ENCODE data around the gene FAM221A. TPM values are rescaled to one million over a fixed set of nuclear protein-coding genes. Genes with fewer than 3 reads are reported as not detected.

The FAM221A gene
- total RNA-seq, 3 donors from 2014 or later, result 8.4 to 16.0 (median 13.4) TPM

DNA sequence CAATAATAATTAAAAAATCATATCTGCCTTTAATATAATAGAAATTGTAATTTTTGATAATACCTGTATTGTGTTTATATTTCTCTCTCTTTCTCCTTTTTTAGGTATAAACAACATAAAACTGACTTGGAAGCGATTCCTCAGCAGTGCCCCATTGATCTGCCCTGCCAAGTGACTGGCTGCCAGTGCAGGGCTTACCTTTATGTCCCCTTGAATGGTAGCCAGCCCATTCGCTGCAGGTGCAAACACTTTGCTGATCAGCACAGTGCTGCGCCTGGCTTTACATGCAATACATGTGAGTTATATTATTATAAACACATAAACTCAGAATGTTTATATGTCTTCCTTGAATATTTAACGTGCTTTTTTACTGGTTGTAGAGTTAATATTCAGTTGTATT, 9.2 kb downstream of the FAM221A start:
- Histone ChIP-seq H3K9me3 (no peaks in the 10 kb centered on the region), H3K4me3 (no peak overlapping the region), H3K36me3 (ENCODE audit: low read depth) (no peaks in the 10 kb centered on the region), H3K4me1 (ENCODE audit: low read depth) (peaks cover 6% of the 10 kb centered on the region)
- DNase-seq, result no peak
- no peak for ATAC-seq
- intact Hi-C loops (cut with DNase I, micrococcal nuclease), result no loop called here
- TF ChIP-seq, protein P1, sequence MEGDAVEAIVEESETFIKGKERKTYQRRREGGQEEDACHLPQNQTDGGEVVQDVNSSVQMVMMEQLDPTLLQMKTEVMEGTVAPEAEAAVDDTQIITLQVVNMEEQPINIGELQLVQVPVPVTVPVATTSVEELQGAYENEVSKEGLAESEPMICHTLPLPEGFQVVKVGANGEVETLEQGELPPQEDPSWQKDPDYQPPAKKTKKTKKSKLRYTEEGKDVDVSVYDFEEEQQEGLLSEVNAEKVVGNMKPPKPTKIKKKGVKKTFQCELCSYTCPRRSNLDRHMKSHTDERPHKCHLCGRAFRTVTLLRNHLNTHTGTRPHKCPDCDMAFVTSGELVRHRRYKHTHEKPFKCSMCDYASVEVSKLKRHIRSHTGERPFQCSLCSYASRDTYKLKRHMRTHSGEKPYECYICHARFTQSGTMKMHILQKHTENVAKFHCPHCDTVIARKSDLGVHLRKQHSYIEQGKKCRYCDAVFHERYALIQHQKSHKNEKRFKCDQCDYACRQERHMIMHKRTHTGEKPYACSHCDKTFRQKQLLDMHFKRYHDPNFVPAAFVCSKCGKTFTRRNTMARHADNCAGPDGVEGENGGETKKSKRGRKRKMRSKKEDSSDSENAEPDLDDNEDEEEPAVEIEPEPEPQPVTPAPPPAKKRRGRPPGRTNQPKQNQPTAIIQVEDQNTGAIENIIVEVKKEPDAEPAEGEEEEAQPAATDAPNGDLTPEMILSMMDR (IDR thresholded peaks at IDR 0.05), result no peak

DNA sequence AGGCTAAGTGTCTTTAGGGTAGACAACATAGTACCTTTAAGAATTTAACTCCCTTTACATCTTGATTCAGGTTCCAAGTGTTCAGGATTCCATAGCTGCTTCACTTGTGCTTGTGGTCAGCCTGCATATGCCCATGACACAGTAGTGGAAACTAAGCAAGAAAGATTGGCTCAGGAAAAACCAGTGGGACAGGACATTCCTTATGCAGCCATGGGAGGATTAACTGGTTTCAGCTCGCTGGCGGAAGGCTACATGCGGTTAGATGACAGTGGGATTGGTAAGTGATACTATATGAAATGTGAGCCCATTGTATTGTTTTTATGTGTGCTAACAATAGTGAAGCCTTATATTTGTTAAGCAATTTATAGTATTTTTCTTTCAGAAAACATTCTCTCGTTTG, 11.3 kb downstream of the FAM221A start:
- no peak overlapping the region for H3K4me3 ChIP-seq
- DNase-seq, result no peak
- intact Hi-C loops (cut with DNase I, micrococcal nuclease), result no loop called here
- no peak for ATAC-seq
- H3K4me1 ChIP-seq (ENCODE audit: low read depth), result no peaks in the 10 kb centered on the region
- H3K9me3 ChIP-seq, result no peaks in the 10 kb centered on the region
- TF ChIP-seq, protein P1 (IDR thresholded peaks at IDR 0.05), result no peak
- no peaks in the 10 kb centered on the region for H3K36me3 ChIP-seq (ENCODE audit: low read depth)

DNA sequence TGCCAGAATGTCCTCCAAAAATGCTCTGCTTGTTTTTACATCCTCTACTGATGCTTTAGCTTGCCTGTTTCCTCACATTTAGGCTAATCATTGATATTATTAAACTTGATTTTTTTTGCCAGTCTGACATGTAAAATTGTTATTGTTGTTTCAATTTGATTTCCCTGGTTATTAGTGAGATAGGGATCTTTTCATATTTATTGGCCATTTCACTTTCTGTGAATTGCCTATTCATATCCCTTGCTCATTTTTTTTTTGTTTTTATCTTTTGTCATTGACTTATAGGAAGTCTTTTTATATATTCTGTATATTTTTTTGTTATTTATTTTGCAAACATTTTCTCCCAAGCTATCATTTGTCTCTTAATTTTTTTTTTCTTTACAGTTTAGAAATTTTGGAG, 13.2 kb downstream of the FAM221A start:
- intact Hi-C loops (cut with DNase I, micrococcal nuclease), result no loop called here
- Histone ChIP-seq H3K4me1 (ENCODE audit: low read depth) (no peaks in the 10 kb centered on the region), H3K4me3 (no peak overlapping the region), H3K36me3 (ENCODE audit: low read depth) (no peaks in the 10 kb centered on the region), H3K9me3 (no peaks in the 10 kb centered on the region)
- TF ChIP-seq, protein P1 (IDR thresholded peaks at IDR 0.05), result no peak
- ATAC-seq (no peak), DNase-seq (no peak)

DNA sequence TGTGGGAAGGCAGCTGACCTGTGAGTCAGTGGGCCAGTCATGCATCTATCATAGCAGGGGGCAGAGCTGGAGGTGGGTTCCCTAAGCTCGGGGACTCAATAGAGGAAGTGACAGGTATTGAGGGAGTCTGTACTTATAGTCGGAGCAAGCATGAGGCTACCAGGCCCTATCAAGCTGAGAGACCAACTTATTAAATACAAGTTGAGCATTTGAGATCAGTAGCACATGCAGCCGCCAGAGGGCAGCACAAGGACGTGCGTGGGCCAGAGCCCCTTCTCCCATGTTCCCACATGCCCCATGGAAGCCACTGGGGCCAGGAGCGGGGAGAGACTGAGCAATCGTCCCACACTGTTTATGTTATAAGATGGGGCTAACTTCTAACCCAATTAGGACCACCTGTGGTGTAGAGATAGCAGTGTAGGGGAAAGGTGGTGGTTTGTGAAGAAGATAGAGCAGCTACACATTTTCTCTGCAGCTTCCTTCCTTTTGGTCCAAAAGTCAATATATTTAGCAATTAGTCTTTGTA, 17.0 kb downstream of the FAM221A start:
- H3K4me3 ChIP-seq, result no peak overlapping the region
- DNase-seq (peak in 2 of 3 donors; percentile 56 to 61), ATAC-seq (peak; percentile 62)
- TF ChIP-seq, protein P1 (IDR thresholded peaks at IDR 0.05), result no peak
- H3K9me3 ChIP-seq, result no peaks in the 10 kb centered on the region
- intact Hi-C loops (cut with DNase I, micrococcal nuclease), result no loop called here
- no peaks in the 10 kb centered on the region for H3K36me3 ChIP-seq (ENCODE audit: low read depth)
- no peaks in the 10 kb centered on the region for H3K4me1 ChIP-seq (ENCODE audit: low read depth)

DNA sequence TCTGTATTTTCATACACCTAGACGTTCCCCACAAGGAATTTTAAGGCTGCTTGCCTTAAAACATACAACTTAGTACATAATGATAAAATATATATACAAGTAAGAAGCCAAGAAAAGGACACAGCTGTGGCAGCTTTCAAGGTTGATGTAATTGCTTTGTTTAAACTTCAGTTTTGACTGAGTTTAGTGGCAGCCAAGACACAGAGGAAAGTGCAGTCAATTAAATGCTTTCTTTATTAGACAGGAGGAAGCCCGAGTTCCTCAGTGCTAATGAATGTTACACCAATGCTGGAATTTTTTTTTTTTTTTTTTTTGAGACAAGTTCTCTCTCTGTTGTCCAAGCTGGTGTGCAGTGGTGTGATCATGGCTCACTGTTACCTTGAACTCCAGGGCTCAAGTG, 18.8 kb downstream of the FAM221A start:
- Histone ChIP-seq H3K4me1 (ENCODE audit: low read depth) (no peaks in the 10 kb centered on the region), H3K4me3 (no peak overlapping the region), H3K9me3 (no peaks in the 10 kb centered on the region), H3K36me3 (ENCODE audit: low read depth) (no peaks in the 10 kb centered on the region)
- ATAC-seq (no peak), DNase-seq (no peak)
- TF ChIP-seq, protein P1 (IDR thresholded peaks at IDR 0.05), result no peak
- intact Hi-C loops (cut with DNase I, micrococcal nuclease), result no loop called here

DNA sequence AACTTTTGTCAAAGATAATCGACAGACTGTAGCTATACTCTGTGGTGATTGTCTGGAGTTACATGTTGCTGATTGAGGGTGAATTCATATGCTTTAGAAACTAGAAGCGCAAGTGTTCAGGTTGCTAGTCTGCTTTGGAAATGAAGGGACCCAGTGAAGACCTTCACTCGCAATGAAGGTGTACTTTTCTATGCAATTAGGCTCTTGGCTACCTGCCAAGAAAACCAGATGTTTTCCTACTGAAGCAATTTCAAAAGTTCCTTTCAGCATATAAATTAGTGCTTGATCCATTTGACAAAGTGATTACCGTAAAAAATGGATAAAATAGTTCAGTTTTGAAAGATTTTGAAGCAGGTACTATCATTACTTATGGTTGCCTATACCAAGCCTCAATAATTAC, 20.0 kb downstream of the FAM221A start:
- ATAC-seq (no peak), DNase-seq (peak in 1 of 3 donors; percentile 45)
- TF ChIP-seq, protein P1 (IDR thresholded peaks at IDR 0.05), result no peak
- H3K9me3 ChIP-seq, result peaks cover under 1% of the 10 kb centered on the region
- no peaks in the 10 kb centered on the region for H3K4me1 ChIP-seq (ENCODE audit: low read depth)
- no peaks in the 10 kb centered on the region for H3K36me3 ChIP-seq (ENCODE audit: low read depth)
- intact Hi-C loops (cut with DNase I, micrococcal nuclease), result no loop called here
- H3K4me3 ChIP-seq, result no peak overlapping the region

Data from mucosa of descending colon (tissue), 3 donors.